GM10266 (cell line): ENCODE results near the gene ALDH16A1.

ENCODE experiments used
- DNase-seq: peaks from one replicate; pipeline ENCODE4 v3.0.0; 2012; ENCODE audit errors: extremely low spot score
- TF ChIP-seq, protein P1 (sequence below): IDR thresholded peaks from 2 replicates; pipeline ENCODE4 v1.5.1; 2012; ENCODE audit warnings: mild to moderate bottlenecking, low read depth; ENCODE audit not compliant: control insufficient read depth, insufficient read depth; ENCODE audit errors: missing control alignments

Gene ALDH16A1

GRCh38 chr19:49474542-49474924, 21.5 kb downstream of the ALDH16A1 start:
- DNase-seq = no peak
- TF ChIP-seq, protein P1, sequence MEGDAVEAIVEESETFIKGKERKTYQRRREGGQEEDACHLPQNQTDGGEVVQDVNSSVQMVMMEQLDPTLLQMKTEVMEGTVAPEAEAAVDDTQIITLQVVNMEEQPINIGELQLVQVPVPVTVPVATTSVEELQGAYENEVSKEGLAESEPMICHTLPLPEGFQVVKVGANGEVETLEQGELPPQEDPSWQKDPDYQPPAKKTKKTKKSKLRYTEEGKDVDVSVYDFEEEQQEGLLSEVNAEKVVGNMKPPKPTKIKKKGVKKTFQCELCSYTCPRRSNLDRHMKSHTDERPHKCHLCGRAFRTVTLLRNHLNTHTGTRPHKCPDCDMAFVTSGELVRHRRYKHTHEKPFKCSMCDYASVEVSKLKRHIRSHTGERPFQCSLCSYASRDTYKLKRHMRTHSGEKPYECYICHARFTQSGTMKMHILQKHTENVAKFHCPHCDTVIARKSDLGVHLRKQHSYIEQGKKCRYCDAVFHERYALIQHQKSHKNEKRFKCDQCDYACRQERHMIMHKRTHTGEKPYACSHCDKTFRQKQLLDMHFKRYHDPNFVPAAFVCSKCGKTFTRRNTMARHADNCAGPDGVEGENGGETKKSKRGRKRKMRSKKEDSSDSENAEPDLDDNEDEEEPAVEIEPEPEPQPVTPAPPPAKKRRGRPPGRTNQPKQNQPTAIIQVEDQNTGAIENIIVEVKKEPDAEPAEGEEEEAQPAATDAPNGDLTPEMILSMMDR = no peak

DNA sequence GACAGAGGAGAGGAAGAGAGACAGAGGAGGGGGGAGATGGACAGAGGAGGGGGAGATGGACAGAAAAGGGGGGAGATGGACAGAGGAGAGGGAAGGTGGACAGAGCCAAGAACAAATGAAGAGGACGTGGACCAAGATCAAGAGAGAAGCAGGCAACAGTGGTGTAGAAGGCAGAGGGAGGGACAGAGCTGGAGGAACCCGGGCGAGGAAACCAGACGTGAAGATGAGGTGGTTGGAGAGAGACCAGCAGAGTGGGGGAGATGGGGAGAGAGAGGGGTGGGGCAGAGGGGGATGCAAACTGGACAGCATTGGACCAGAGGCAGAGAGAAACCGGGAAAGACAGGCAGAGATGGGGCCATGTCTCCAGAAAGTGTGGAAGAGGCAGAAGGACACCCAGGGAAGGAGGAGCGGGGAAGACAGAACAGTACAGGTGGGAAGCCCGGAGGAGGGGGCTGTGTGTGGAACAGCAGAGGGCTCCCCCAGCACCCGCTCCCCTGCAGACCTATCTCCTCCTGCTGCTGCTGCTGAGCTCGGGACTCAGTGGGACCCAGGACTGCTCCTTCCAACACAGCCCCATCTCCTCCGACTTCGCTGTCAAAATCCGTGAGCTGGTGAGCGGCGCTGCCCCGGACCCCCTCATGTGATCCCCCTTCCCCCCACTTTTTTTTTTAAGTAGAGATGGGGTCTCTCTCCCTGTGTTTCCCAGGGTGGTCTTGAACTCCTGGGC, 22.3 kb downstream of the ALDH16A1 start:
- DNase-seq = no peak
- TF ChIP-seq, protein P1 = no peak

DNA sequence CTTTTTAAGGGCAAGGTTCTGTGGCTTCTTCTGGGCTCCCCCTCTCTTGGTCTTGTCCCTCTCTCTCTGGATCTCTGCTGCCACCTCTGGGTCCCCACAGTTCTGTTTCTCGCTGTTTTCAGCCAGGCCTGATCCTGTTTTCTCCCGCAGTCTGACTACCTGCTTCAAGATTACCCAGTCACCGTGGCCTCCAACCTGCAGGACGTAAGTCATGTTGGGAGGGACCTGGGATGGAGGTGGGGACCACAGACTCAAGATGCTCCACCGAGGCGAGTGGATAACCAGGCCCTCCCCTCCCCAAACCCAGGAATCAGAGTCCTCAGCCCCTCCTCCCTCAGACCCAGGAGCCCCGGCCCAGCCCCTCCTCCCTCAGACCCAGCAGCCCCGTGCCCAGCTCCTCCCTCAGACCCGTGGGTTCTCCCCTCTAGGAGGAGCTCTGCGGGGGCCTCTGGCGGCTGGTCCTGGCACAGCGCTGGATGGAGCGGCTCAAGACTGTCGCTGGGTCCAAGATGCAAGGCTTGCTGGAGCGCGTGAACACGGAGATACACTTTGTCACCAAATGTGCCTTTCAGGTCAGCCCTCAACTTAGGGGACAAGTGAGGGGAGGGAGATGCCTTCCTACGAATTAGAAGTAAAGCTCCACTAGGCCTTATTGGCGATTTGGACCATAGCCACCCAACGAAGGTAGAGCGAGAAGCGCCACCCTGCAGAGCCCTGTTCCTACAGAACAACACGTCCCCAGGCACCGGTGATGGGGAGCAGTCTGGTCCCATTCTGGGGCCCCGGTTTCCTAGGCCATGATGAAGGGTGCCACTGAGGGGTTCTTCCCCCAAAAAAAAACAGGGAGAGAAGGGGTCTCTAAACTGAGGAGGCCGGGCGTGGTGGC, 23.2 kb downstream of the ALDH16A1 start:
- no peak for DNase-seq
- TF ChIP-seq, protein P1 = no peak

- TF ChIP-seq, protein P1 = no peak
- DNase-seq = no peak
Observed at GRCh38 chr19:49479975-49480628, 27.1 kb downstream of the ALDH16A1 start.

DNA sequence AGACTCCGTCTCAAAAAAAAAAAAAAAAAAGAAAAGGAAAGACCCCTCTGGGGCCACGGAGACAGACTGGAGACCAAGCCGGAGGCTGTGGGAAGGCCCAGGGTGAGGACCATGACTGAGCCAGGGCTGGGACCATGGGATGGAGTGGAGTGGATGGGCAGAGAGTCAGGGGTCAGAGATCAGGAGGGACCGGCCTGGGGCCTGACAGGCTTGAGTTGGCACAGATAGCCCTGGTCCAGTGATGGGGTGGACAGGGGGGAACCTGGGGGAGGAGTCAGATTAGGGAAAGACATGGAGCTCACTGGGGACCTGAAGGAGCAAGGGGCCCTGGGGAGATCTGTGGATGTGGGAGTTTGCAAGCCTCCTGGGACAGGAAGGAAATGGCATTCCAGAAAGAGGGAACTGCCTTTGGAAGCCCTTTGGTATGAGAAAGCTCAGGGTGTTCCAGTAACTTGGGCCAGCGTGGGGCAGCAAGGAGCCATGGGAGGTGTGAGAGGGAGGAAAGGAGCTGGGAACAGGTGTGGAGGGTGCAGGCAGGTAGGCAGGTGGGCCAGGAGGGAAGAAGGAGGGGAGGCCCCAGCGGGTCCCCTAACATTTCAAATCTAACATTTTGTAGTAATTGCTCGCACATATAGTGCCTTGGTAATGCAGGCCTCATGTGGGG, 28.1 kb downstream of the ALDH16A1 start:
- TF ChIP-seq, protein P1 = no peak
- DNase-seq = no peak

DNA sequence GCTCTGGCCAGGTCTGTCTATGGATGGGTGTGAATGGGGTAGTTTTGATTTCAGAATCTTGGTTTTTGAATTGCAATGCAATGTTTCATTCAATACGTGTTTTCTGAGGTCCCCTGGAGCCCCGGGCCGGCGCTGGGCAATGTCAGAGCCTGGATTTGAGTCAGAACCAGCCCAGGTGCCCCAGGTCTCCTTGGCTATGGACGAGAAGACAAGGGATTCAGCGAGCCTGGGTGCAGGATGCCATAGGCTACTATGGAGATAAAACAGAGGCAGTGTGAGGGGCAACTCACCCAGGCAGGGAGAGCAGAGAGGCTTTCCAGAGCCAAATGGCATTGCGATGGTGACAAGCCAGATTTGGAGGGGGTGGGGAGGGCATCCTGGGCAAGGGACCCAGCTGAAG, 33.2 kb downstream of the ALDH16A1 start:
- TF ChIP-seq, protein P1 = no peak
- DNase-seq = no peak
